Astrocyte of the spinal cord (primary cell): ENCODE measurements around the gene CPNE9.
A peak's percentile ranks its signal among the peaks of the same experiment; 100 is the strongest.

Experiments used
- DNase-seq: peaks from one replicate; pipeline ENCODE4 v3.0.0; 2011; ENCODE audit warnings: low read depth, low spot score
- H3K4me3 ChIP-seq: 2 replicates; pipeline ENCODE4 v1.5.1; 2011; ENCODE audit warnings: low read depth, mild to moderate bottlenecking, low read length, moderate library complexity
- CTCF ChIP-seq: IDR thresholded peaks from 2 replicates; pipeline ENCODE4 v1.5.1; 2012; ENCODE audit warnings: low read depth, mild to moderate bottlenecking, low read length, inconsistent platforms
- in situ Hi-C: cut with HindIII; loops from 2 replicates; pipeline ENCODE4 v1.10.0; 2017; ENCODE audit warnings: low sequenced_read_pairs

CPNE9 gene

GRCh38 chr3:9710174-9710739 is 6.6 kb downstream of the CPNE9 start:
- no peak overlapping the region for H3K4me3 ChIP-seq
- no peak for DNase-seq
- no peak for TF ChIP-seq CTCF
- in situ Hi-C loops: no loop called here

GRCh38 chr3:9712415-9712814 is 8.8 kb downstream of the CPNE9 start:
- no peak overlapping the region for H3K4me3 ChIP-seq
- TF ChIP-seq CTCF: no peak
- in situ Hi-C loops: no loop called here
- no peak for DNase-seq

GRCh38 chr3:9713142-9713541 is 9.5 kb downstream of the CPNE9 start:
- DNase-seq: no peak
- no peak overlapping the region for H3K4me3 ChIP-seq
- in situ Hi-C loops: no loop called here
- TF ChIP-seq CTCF: no peak

GRCh38 chr3:9715136-9715535 is 11.5 kb downstream of the CPNE9 start:
- in situ Hi-C loops: no loop called here
- no peak for DNase-seq
- no peak for TF ChIP-seq CTCF
- H3K4me3 ChIP-seq: no peak overlapping the region

- peak; percentile 98 for TF ChIP-seq CTCF
- no peak overlapping the region for H3K4me3 ChIP-seq
- in situ Hi-C loops: no loop called here
- peak; percentile 88 for DNase-seq
Observed at GRCh38 chr3:9715764-9716437, 12.3 kb downstream of the CPNE9 start.

GRCh38 chr3:9716801-9717555 is 13.3 kb downstream of the CPNE9 start:
- no peak for DNase-seq
- no peak overlapping the region for H3K4me3 ChIP-seq
- in situ Hi-C loops: no loop called here
- no peak for TF ChIP-seq CTCF
